Smooth muscle cell (in vitro differentiated cells): ENCODE results near the gene P3R3URF. TPM values are rescaled to one million over a fixed set of nuclear protein-coding genes. Genes with fewer than 3 reads are reported as not detected.

Experiments
- DNase-seq: peaks from one replicate; lab custom pipeline; 2025; ENCODE audit not compliant: unreplicated experiment; lab: John Stamatoyannopoulos, UW
- H2AFZ ChIP-seq: fragments of 200-600 bp; sonication (generic); 2 replicates; pipeline ENCODE4 v1.6.0; 2016; ENCODE audit warnings: antibody characterized with exemption, low read depth, mild to moderate bottlenecking
- H3F3A ChIP-seq: fragments of 200-600 bp; sonication (generic); 2 replicates; pipeline ENCODE4 v1.6.0; 2017; ENCODE audit warnings: antibody characterized with exemption, low read depth
- H3K27ac ChIP-seq: fragments of 200-600 bp; sonication (generic); 2 replicates; pipeline ENCODE4 v1.5.1; 2016; ENCODE audit warnings: low read depth, mild to moderate bottlenecking
- H3K27me3 ChIP-seq: fragments of 200-600 bp; sonication (generic); 2 replicates; pipeline ENCODE4 v1.6.1; 2016; ENCODE audit warnings: low read depth, mild to moderate bottlenecking
- H3K36me3 ChIP-seq: fragments of 200-600 bp; sonication (generic); 2 replicates; pipeline ENCODE4 v1.5.1; 2016; ENCODE audit warnings: low read depth
- H3K4me1 ChIP-seq: fragments of 200-600 bp; sonication (generic); 2 replicates; pipeline ENCODE4 v1.5.1; 2016; ENCODE audit warnings: low read depth
- H3K4me2 ChIP-seq: fragments of 200-600 bp; sonication (generic); 2 replicates; pipeline ENCODE4 v1.6.0; 2016; ENCODE audit warnings: mild to moderate bottlenecking
- H3K4me3 ChIP-seq: fragments of 200-600 bp; sonication (generic); 2 replicates; pipeline ENCODE4 v1.5.1; 2016; ENCODE audit warnings: mild to moderate bottlenecking
- H3K79me2 ChIP-seq: fragments of 200-600 bp; sonication (generic); 2 replicates; pipeline ENCODE4 v1.6.0; 2016; ENCODE audit warnings: low read depth, mild to moderate bottlenecking
- H3K9ac ChIP-seq: fragments of 200-600 bp; sonication (generic); 2 replicates; pipeline ENCODE4 v1.6.0; 2016; ENCODE audit warnings: low read depth
- H3K9me3 ChIP-seq: fragments of 200-600 bp; sonication (generic); replicated peaks from 2 replicates; pipeline ENCODE4 v1.5.1; 2016; ENCODE audit warnings: low read depth
- H4K20me1 ChIP-seq: fragments of 200-600 bp; sonication (generic); 2 replicates; pipeline ENCODE4 v1.6.0; 2016; ENCODE audit warnings: low read depth
- CTCF ChIP-seq: fragments of 200-600 bp; sonication (generic); IDR thresholded peaks from 2 replicates; pipeline ENCODE4 v1.5.1; 2017; ENCODE audit warnings: borderline replicate concordance, mild to moderate bottlenecking, antibody characterized with exemption; ENCODE audit not compliant: insufficient read depth, poor library complexity, severe bottlenecking
- WGBS: methylation state at CpG from one replicate; pipeline ENCODE4 v1.1.7; 2016; ENCODE audit warnings: low lambda C conversion rate; 5-methylcytosine and 5-hydroxymethylcytosine counted together
- polyA plus RNA-seq: library from polyadenylated mRNA; unstranded; fragments of >200 nt; fragmentation: Nextera tagmentation; extraction: Ambion mirVana; gene quantifications from 2 replicates; pipeline ENCODE4 v1.2.1, GENCODE V29; 2016
- total RNA-seq: library from RNA; depleted of rRNA; stranded (reverse); fragments of >200 nt; gene quantifications from 2 replicates; pipeline ENCODE4 v1.2.3, GENCODE V29; 2014

Gene P3R3URF
- total and polyA plus RNA-seq, 2 experiments from 2014 or later: not detected

GRCh38 chr1:46218443-46218842, 42.2 kb upstream of the P3R3URF start:
- no peak overlapping the region for H3K4me2 ChIP-seq
- H3K9ac ChIP-seq: no peak overlapping the region
- WGBS: 76% methylated on average over 8 of the region's 8 CpGs

DNA sequence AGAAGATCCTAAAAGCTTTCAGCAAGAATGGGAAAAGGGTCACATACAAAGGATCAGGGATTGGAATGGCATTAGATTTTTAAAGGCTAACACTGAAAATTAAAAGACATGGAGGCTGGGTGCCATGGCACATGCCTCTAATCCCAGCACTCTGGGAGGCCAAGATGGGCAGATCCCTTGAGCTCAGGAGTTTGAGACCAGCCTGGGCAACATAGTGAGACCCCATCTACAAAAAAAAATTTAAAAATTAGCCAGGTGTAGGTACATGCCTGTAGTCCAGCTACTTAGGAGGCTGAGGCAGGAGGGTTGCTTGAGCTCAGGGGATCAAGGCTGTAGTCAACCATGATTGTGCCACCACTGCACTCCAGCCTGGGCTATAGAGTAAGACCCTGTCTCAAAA, 39.2 kb upstream of the P3R3URF start:
- Histone ChIP-seq H3K9ac (no peak overlapping the region), H3K36me3 (no peaks in the 10 kb centered on the region), H3K9me3 (no peaks in the 10 kb centered on the region), H3K4me2 (no peak overlapping the region), H3F3A (no peaks in the 10 kb centered on the region), H3K27me3 (no peaks in the 10 kb centered on the region), H2AFZ (no peak overlapping the region), H4K20me1 (no peaks in the 10 kb centered on the region), H3K4me3 (no peak overlapping the region), H3K4me1 (no peaks in the 10 kb centered on the region), H3K79me2 (no peaks in the 10 kb centered on the region), H3K27ac (no peak overlapping the region)
- no peak for TF ChIP-seq CTCF
- DNase-seq: no peak

More at GRCh38 chr1:46218443-46218842, 42.2 kb upstream of the P3R3URF start:
- Histone ChIP-seq H3K4me3 (no peak overlapping the region), H3F3A (no peaks in the 10 kb centered on the region), H3K36me3 (no peaks in the 10 kb centered on the region), H4K20me1 (no peaks in the 10 kb centered on the region), H3K4me1 (peaks cover 7% of the 10 kb centered on the region), H3K27ac (no peak overlapping the region), H3K27me3 (no peaks in the 10 kb centered on the region), H3K79me2 (no peaks in the 10 kb centered on the region), H2AFZ (no peak overlapping the region), H3K9me3 (no peaks in the 10 kb centered on the region)
- TF ChIP-seq CTCF: no peak
- no peak for DNase-seq

- Histone ChIP-seq H3K4me1 (no peaks in the 10 kb centered on the region), H3K27ac (no peak overlapping the region), H3F3A (no peaks in the 10 kb centered on the region), H2AFZ (no peak overlapping the region), H3K4me3 (no peak overlapping the region), H3K9me3 (no peaks in the 10 kb centered on the region), H3K27me3 (no peaks in the 10 kb centered on the region), H3K79me2 (no peaks in the 10 kb centered on the region), H3K4me2 (no peak overlapping the region), H3K36me3 (no peaks in the 10 kb centered on the region), H3K9ac (no peak overlapping the region), H4K20me1 (no peaks in the 10 kb centered on the region)
- no peak for DNase-seq
- 76% methylated on average over 2 of the region's 2 CpGs for whole genome bisulfite sequencing
- TF ChIP-seq CTCF: no peak
Measured at GRCh38 chr1:46211051-46211450, 34.8 kb upstream of the P3R3URF start.

DNA sequence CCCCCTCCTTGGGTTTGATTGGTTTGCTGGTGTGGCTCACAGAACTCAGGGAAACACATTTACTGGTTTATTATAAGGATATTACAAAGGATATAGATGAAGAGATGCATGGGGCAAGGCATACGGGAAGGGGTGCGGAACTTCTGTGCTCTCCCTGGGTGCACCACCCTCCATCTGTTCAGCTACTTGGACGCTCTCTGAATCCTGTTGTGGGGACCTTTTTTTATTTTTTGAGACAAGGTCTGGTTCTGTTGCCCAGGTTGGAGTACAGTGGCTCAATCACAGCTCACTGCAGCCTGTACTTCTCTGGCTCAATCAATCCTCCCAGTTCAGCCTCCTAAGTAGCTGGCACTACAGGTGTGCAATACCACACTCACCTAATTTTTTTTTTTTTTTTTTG, 34.3 kb upstream of the P3R3URF start:
- Histone ChIP-seq H3K27me3 (no peaks in the 10 kb centered on the region), H3K36me3 (no peaks in the 10 kb centered on the region), H2AFZ (no peak overlapping the region), H3F3A (no peaks in the 10 kb centered on the region), H3K4me2 (no peak overlapping the region), H4K20me1 (no peaks in the 10 kb centered on the region), H3K4me1 (no peaks in the 10 kb centered on the region), H3K9me3 (no peaks in the 10 kb centered on the region), H3K27ac (no peak overlapping the region), H3K4me3 (no peak overlapping the region), H3K79me2 (no peaks in the 10 kb centered on the region), H3K9ac (no peak overlapping the region)
- DNase-seq: no peak
- WGBS: 93% methylated on average over 3 of the region's 3 CpGs
- no peak for TF ChIP-seq CTCF
